Measurements from ENCODE around the gene SLC35G2.
A peak's percentile ranks its signal among the peaks of the same experiment; 100 is the strongest.

Gene SLC35G2

GRCh38 chr3:136842294-136842693 is 23.4 kb downstream of the SLC35G2 start:
- DNase-seq (ENCODE audit: low read depth, low spot score): no peak
- H3K27me3 ChIP-seq (ENCODE audit: insufficient read depth, insufficient read length): no peaks in the 10 kb centered on the region
- H3K4me3 ChIP-seq (ENCODE audit: insufficient read length, low read depth): no peak overlapping the region
- TF ChIP-seq ZNF274 (IDR thresholded peaks at IDR 0.05; ENCODE audit: low read depth, low read length): no peak
- TF ChIP-seq SUZ12 (IDR thresholded peaks at IDR 0.05; ENCODE audit: extremely low read depth, insufficient read depth, insufficient read length): no peak
- no peak for TF ChIP-seq YY1 (IDR thresholded peaks at IDR 0.05; ENCODE audit: insufficient read depth, insufficient read length)
- H3K9me3 ChIP-seq (ENCODE audit: insufficient read depth, low read length): no peaks in the 10 kb centered on the region
- H3K9ac ChIP-seq (ENCODE audit: insufficient read length, low read depth): no peak overlapping the region
- peaks cover 11% of the 10 kb centered on the region for H3K36me3 ChIP-seq (ENCODE audit: insufficient read depth, insufficient read length, low read length)
- H3K4me1 ChIP-seq (ENCODE audit: insufficient read depth, insufficient read length): peaks cover 2% of the 10 kb centered on the region

GRCh38 chr3:136844724-136845123 is 25.8 kb downstream of the SLC35G2 start:
- Histone ChIP-seq H3K27me3 (ENCODE audit: insufficient read depth, insufficient read length) (no peaks in the 10 kb centered on the region), H3K9me3 (ENCODE audit: insufficient read depth, low read length) (no peaks in the 10 kb centered on the region), H3K4me3 (ENCODE audit: insufficient read length, low read depth) (no peak overlapping the region), H3K4me1 (ENCODE audit: insufficient read depth, insufficient read length) (peaks cover 2% of the 10 kb centered on the region), H3K9ac (ENCODE audit: insufficient read length, low read depth) (no peak overlapping the region), H3K36me3 (ENCODE audit: insufficient read depth, insufficient read length, low read length) (peaks cover 17% of the 10 kb centered on the region)
- DNase-seq (ENCODE audit: low read depth, low spot score): no peak
- TF ChIP-seq ZNF274 (IDR thresholded peaks at IDR 0.05; ENCODE audit: low read depth, low read length): no peak
- TF ChIP-seq YY1 (IDR thresholded peaks at IDR 0.05; ENCODE audit: insufficient read depth, insufficient read length): no peak
- TF ChIP-seq SUZ12 (IDR thresholded peaks at IDR 0.05; ENCODE audit: extremely low read depth, insufficient read depth, insufficient read length): no peak

GRCh38 chr3:136852180-136852579 is 33.3 kb downstream of the SLC35G2 start:
- Histone ChIP-seq H3K9me3 (ENCODE audit: insufficient read depth, low read length) (no peaks in the 10 kb centered on the region), H3K4me1 (ENCODE audit: insufficient read depth, insufficient read length) (no peaks in the 10 kb centered on the region), H3K4me3 (ENCODE audit: insufficient read length, low read depth) (no peak overlapping the region), H3K27me3 (ENCODE audit: insufficient read depth, insufficient read length) (no peaks in the 10 kb centered on the region), H3K9ac (ENCODE audit: insufficient read length, low read depth) (no peak overlapping the region), H3K36me3 (ENCODE audit: insufficient read depth, insufficient read length, low read length) (peaks cover 16% of the 10 kb centered on the region)
- DNase-seq (ENCODE audit: low read depth, low spot score): no peak
- no peak for TF ChIP-seq ZNF274 (IDR thresholded peaks at IDR 0.05; ENCODE audit: low read depth, low read length)
- TF ChIP-seq SUZ12 (IDR thresholded peaks at IDR 0.05; ENCODE audit: extremely low read depth, insufficient read depth, insufficient read length): no peak
- TF ChIP-seq YY1 (IDR thresholded peaks at IDR 0.05; ENCODE audit: insufficient read depth, insufficient read length): no peak

GRCh38 chr3:136856665-136857064 is 37.7 kb downstream of the SLC35G2 start:
- TF ChIP-seq ZNF274 (IDR thresholded peaks at IDR 0.05; ENCODE audit: low read depth, low read length) (no peak), SUZ12 (IDR thresholded peaks at IDR 0.05; ENCODE audit: extremely low read depth, insufficient read depth, insufficient read length) (no peak), YY1 (IDR thresholded peaks at IDR 0.05; ENCODE audit: insufficient read depth, insufficient read length) (no peak)
- no peaks in the 10 kb centered on the region for H3K27me3 ChIP-seq (ENCODE audit: insufficient read depth, insufficient read length)
- H3K4me3 ChIP-seq (ENCODE audit: insufficient read length, low read depth): no peak overlapping the region
- H3K4me1 ChIP-seq (ENCODE audit: insufficient read depth, insufficient read length): no peaks in the 10 kb centered on the region
- H3K9me3 ChIP-seq (ENCODE audit: insufficient read depth, low read length): no peaks in the 10 kb centered on the region
- DNase-seq (ENCODE audit: low read depth, low spot score): no peak
- H3K36me3 ChIP-seq (ENCODE audit: insufficient read depth, insufficient read length, low read length): peaks cover 13% of the 10 kb centered on the region
- no peak overlapping the region for H3K9ac ChIP-seq (ENCODE audit: insufficient read length, low read depth)

GRCh38 chr3:136858381-136858780 is 39.5 kb downstream of the SLC35G2 start:
- DNase-seq (ENCODE audit: low read depth, low spot score): no peak

GRCh38 chr3:136860541-136860940 is 41.6 kb downstream of the SLC35G2 start:
- no peaks in the 10 kb centered on the region for H3K4me1 ChIP-seq (ENCODE audit: insufficient read depth, insufficient read length)
- DNase-seq (ENCODE audit: low read depth, low spot score): peak; percentile 20
- no peaks in the 10 kb centered on the region for H3K9me3 ChIP-seq (ENCODE audit: insufficient read depth, low read length)
- H3K27me3 ChIP-seq (ENCODE audit: insufficient read depth, insufficient read length): no peaks in the 10 kb centered on the region
- no peak overlapping the region for H3K9ac ChIP-seq (ENCODE audit: insufficient read length, low read depth)
- H3K36me3 ChIP-seq (ENCODE audit: insufficient read depth, insufficient read length, low read length): peaks cover 3% of the 10 kb centered on the region
- no peak for TF ChIP-seq ZNF274 (IDR thresholded peaks at IDR 0.05; ENCODE audit: low read depth, low read length)
- no peak for TF ChIP-seq SUZ12 (IDR thresholded peaks at IDR 0.05; ENCODE audit: extremely low read depth, insufficient read depth, insufficient read length)
- TF ChIP-seq YY1 (IDR thresholded peaks at IDR 0.05; ENCODE audit: insufficient read depth, insufficient read length): no peak
- peak overlapping the region; percentile 97 for H3K4me3 ChIP-seq (ENCODE audit: insufficient read length, low read depth)

More at GRCh38 chr3:136858381-136858780, 39.5 kb downstream of the SLC35G2 start:
- no peaks in the 10 kb centered on the region for H3K9me3 ChIP-seq (ENCODE audit: insufficient read depth, low read length)
- peaks cover 13% of the 10 kb centered on the region for H3K36me3 ChIP-seq (ENCODE audit: insufficient read depth, insufficient read length, low read length)
- no peak overlapping the region for H3K4me3 ChIP-seq (ENCODE audit: insufficient read length, low read depth)
- no peak overlapping the region for H3K9ac ChIP-seq (ENCODE audit: insufficient read length, low read depth)
- TF ChIP-seq SUZ12 (IDR thresholded peaks at IDR 0.05; ENCODE audit: extremely low read depth, insufficient read depth, insufficient read length) (no peak), ZNF274 (IDR thresholded peaks at IDR 0.05; ENCODE audit: low read depth, low read length) (no peak), YY1 (IDR thresholded peaks at IDR 0.05; ENCODE audit: insufficient read depth, insufficient read length) (no peak)
- no peaks in the 10 kb centered on the region for H3K4me1 ChIP-seq (ENCODE audit: insufficient read depth, insufficient read length)
- H3K27me3 ChIP-seq (ENCODE audit: insufficient read depth, insufficient read length): no peaks in the 10 kb centered on the region

- Histone ChIP-seq H3K9me3 (ENCODE audit: insufficient read depth, low read length) (no peaks in the 10 kb centered on the region), H3K36me3 (ENCODE audit: insufficient read depth, insufficient read length, low read length) (peaks cover 3% of the 10 kb centered on the region), H3K4me1 (ENCODE audit: insufficient read depth, insufficient read length) (no peaks in the 10 kb centered on the region), H3K27me3 (ENCODE audit: insufficient read depth, insufficient read length) (no peaks in the 10 kb centered on the region), H3K4me3 (ENCODE audit: insufficient read length, low read depth) (peak within 1 kb of the TSS; percentile 97), H3K9ac (ENCODE audit: insufficient read length, low read depth) (peak within 1 kb of the TSS; percentile 96)
- peak; percentile 95 for DNase-seq (ENCODE audit: low read depth, low spot score)
- no peak for TF ChIP-seq YY1 (IDR thresholded peaks at IDR 0.05; ENCODE audit: insufficient read depth, insufficient read length)
- no peak for TF ChIP-seq SUZ12 (IDR thresholded peaks at IDR 0.05; ENCODE audit: extremely low read depth, insufficient read depth, insufficient read length)
- TF ChIP-seq ZNF274 (IDR thresholded peaks at IDR 0.05; ENCODE audit: low read depth, low read length): no peak
Measured at GRCh38 chr3:136861890-136862616, 43.1 kb downstream of the SLC35G2 start, which contains the start of gene NCK1. TSS of gene NCK1 (plus strand) at chr3:136862208. CDS start at chr3:136928002, 65,794 bp downstream.

Measured in NT2/D1 (cell line).